Inferior parietal cortex (tissue), 1 donor: ENCODE data around the gene GRIFIN.
A peak's percentile ranks its signal among the peaks of the same experiment; 100 is the strongest.

Source experiments
- DNase-seq: peaks from one replicate; pipeline ENCODE4 v3.0.0-alpha.2; 2016; ENCODE audit errors: extremely low spot score

The GRIFIN gene, protein sequence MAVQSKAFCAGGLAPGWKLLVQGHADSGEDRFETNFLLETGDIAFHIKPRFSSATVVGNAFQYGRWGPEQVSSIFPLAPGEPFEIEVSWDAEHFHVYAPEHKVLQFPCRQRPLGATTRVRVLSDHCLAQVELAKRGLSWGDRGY

DNA sequence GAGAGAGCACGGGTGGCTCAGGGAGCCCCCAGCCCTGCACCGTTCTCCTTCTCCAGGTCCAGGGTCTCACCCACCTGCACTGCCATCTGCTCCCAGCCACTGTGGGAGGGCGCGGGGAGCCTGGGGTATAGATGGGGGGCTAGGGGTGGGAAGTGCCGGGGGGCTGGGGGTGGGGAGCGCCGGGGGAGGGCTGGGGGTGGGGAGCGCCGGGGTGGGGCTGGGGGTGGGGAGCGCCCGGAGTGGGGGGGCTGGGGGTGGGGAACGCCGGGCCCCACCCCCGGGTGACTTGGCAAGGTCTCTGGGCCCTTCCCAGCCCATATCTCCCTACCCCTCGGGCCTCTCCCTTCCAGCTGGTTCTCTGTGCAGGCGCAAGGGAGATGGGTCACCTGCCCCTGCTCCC lies at the start of gene GRIFIN:
Gene GRIFIN, minus strand, starts transcription at position 101 of the 400 bp plus-strand sequence. Its CDS starts 15 bp downstream, at position 86.
- DNase-seq: no peak

DNA sequence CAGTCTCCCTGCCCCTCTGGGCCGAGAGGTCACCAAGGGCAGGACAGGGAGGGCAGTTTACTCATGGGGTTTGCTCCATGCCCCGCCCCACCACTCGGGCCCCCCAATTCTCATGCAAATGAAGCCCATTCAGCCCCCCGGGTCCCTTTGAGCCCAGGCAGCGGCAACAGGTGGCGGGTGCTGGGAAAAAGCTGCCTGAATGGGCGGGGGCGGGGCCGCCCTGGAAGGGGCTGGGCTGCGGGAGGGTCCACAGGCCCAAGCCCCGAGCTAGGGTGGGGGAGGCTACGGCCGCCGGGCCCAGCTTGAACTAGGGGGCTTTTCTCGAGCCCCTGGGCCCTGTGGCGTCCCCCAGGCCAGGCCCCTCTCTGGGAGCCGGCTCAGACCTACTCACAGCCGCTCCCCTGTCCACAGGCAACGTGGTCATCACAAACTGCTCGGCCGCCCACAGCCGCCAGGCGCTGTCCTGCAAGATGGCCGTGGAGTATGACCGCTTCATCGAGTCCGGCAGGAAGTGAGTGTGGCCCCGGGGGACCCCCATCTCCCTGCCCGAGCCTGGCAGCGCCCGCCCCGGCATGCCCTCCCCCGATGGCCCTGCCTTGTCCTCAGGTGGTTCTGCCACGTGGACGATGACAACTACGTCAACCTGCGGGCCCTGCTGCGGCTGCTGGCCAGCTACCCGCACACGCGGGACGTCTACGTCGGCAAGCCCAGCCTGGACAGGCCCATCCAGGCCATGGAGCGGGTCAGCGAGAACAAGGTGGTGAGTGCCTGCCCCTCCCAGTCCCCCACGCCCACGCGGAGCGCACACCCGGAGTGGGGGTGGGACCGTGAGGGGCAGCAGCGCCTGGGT lies 48.8 kb upstream of the GRIFIN start:
- DNase-seq: no peak

- DNase-seq: peak; percentile 87
These were observed 48.0 kb upstream of the GRIFIN start for GRCh38 chr7:2523941-2524807.

GRCh38 chr7:2523461-2523936 lies 47.3 kb upstream of the GRIFIN start:
- no peak for DNase-seq

DNA sequence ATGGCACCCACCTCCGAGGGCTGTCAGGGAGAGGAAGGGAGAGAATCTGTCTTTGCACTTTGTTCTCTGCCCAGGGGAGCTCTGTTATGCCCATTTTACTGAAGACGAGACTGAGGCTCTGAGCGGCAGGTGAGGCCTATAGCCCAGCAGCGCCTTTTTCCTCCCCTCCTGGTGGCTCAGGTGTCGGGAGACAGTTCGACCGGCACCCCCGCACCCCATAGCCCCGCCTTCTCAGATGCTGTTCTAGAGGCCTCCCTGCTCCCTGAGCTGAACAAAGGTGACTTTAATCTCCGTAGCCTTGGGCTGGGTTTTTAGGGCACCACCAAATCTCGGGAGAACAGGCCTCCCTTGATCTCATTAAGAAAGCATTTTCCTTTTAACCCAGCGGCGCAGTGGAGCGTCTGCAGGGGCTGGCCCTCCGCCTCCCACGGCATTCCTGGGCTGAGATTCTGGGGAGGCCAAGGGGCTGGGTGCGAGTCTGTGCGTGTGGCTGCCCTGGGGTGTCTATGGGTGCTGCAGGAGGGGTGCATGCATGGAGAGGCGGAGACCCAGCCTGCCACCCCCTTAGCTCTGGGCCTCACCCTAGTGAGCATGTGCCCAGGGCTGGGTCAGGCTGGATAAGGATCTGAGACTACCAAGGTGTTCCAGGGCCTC lies 46.7 kb upstream of the GRIFIN start:
- DNase-seq: no peak

DNA sequence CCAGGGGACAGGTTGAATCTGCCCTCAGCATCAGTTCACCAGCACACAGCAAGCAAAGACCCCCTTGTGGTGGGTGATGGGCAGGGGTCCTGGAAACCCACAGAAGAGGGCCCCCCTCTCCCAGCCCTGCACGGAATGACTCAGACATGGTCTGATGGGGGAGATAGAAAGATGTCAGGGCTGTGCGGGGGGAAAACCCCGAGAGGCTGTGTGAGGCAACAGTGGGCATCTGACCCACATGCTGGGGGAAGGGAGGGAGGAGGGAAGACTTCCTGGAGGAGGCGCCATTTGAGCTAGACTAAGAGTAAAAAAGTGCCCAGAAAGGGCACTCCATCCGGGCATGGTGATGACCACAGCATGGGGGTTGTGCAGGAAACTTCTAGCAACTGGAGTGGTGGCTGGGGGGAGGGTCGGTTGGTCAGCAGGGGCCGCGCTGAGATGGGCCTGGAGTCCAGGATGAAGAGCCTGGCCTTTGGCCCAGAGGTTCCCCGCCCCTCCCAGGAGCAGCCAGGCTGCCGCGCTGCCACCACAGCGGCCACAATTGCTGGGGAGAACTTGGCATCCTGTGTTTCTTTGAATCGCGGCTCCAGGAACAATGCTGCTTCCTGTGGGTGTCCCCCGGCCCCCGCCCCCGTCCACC lies 45.9 kb upstream of the GRIFIN start:
- no peak for DNase-seq

GRCh38 chr7:2521341-2521745 lies 45.1 kb upstream of the GRIFIN start:
- no peak for DNase-seq

DNA sequence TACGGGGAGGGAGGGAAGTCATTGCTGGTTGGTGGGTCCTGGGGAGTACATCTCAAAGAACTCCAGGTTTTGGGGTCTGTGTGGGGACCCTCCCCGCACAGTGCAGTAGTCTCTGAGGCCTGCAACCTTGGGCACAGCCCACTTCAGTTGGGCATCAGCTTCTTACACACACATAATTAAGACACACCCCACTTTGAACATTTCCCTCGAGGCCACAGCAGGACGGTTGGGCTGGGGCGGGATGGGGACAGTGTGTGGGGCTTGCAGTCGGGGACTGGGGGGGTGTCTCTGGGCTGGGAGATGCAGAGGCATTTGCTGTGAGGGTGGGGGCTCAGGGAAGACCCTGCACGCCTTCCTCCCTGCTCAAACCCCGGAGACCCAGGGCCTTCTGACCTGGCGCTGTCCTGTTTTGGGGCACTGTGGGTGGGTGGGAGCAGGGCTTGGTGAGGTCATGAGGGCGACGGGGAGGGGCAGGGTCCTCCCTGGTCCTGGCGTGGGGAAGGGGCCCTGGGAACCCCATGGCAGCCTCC lies 44.6 kb upstream of the GRIFIN start:
- no peak for DNase-seq

DNA sequence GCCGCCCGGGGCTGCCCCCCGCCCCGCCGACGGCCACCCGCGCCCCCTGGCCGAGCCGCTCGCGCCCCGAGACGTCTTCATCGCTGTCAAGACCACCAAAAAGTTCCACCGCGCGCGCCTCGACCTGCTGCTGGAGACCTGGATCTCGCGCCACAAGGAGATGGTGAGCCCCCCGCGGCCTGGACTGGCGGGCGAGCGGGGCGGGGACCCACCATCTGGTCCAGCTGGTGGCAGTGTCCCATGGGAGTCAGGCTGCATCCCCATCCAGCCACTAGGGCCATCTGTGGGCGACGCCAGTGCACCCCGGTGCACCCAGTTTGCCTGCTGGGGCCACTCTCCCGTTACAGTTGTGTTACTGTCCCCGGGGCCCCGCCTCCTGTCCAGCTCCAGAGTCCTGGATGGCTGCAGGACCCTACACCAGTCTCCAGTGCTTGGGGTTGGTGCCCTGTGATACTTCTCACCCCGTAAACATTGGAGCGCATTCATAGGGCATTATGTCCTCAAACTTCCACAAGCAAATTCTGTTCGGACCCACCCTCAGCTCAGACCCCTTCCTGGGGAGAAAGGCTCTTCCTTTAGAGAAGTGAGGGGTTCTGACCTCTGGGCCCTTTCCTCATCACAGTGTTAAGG lies 44.0 kb upstream of the GRIFIN start:
- DNase-seq: no peak

GRCh38 chr7:2519119-2519930 lies 43.1 kb upstream of the GRIFIN start, which contains the start of gene LFNG:
Gene LFNG (plus strand): TSS chr7:2519774. CDS start chr7:2519862, 88 bp downstream.
- peak; percentile 85 for DNase-seq

DNA sequence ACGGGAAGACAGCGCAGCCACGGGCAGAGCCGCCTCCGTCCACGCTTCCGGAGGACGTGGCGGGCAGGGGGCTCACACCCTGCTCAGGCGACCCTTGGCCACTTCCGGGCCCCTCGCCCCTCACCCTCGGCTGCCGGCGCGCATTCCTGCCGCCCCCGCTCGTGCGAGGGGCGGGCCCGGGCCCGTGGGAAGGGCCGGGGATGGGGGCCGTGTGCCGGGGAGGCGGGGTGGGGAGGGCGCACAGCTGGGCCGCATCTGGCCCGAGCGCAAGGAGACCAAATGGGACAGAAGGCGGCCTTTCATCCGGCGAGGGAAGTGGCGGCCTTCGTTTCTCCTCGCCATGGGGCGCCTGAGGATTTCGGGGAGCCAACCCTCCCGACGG lies 42.5 kb upstream of the GRIFIN start:
- DNase-seq: no peak

DNA sequence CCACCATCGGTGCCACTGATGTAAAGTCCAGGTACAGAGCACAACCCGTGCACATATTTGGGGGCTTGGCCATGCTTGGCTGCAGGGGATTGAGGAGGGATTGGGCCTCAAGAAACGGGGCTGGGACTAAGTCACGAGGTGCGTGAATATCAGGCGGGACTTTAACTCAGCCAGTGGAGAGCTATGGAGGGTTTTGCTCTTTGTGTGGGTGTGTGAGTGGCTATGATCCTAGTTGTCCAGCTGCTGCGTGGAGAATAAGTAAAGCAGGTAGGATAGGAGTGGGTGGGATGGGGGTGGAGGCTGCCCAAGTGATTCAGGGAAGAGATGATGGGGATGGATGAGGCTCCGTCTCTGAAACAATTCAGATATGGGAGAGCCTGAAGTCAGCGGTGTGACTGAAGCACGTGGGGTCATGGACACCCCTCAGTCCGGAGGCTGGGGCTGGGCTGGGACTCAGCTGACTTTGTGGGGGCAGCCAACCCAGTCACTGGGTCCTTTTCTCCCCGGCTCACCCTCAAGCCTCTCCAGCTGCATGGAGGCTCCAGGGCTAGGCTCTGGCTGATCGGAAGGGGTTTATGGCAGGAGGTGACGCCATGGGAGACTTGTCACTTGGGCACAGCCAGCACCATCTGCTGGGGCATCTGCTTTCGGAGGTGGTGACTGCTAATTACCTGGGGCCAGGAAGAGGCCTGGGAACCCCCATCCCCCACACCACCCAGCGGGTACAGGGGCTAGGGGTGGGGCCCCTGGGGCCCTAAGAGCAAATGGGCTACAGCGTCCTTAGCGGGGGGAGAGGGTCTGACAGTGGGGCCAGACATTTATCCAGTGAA lies 41.7 kb upstream of the GRIFIN start:
- DNase-seq: no peak

GRCh38 chr7:2517026-2517425 lies 40.8 kb upstream of the GRIFIN start:
- DNase-seq: no peak

DNA sequence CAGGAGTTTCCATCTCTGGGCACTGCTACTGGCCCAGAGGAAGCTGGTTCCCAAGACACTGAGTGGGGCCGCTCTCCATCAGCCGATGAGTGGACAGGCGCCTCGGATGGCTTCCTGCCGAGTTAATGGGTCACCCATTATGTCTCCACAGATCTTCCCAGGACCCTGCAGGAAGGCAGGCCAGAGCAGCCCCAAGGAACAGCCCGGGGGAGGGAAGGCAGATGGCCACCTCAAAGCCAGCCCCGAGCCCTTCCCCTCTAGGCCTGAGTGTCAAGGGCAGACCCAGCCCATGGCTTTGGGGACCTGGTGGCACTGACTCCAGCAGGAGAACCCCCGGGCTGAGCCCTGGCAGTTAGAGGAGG lies 40.0 kb upstream of the GRIFIN start:
- no peak for DNase-seq

- no peak for DNase-seq
These were observed 39.4 kb upstream of the GRIFIN start for GRCh38 chr7:2515424-2516193.

- DNase-seq: no peak
These were observed 38.5 kb upstream of the GRIFIN start for GRCh38 chr7:2514473-2515423.

GRCh38 chr7:2513702-2514101 lies 37.5 kb upstream of the GRIFIN start:
- DNase-seq: no peak
